ENCODE data around the gene ADM2.

DNA sequence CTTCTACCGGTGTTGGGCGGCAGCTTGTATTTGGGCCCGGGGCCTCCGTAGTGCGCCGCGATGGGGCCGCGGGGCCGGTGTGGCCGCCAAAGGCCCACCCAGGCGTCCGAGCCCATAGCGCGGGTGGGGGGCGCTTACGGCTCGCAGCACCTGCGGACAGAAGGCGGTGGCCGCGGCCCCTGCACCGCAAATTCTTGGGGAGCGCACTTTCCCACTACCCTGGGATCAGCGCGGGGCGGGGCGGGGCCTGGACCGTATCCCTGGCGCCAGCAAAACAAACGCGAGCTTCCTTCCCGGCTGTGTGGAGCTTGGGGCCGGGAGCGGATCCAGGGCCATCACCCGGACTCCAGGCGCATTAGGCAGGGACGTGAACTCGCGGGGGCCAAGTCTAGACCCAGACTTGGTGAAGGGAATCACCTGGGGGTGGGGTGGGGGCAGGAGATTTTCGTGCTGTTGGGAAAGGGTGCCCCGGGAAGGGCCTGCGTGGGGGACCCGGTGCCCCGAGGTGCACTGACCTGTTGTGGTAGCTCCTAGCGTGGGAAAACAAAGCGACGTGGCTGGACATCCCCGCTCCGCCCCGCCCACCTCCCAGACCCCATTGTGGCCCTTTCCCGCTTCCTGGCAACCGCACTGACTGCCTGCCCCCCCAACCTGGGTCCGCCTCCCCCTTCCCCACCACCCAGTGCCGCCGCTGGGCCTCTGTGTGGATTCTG, 50.8 kb downstream of the ADM2 start:
- TF ChIP-seq TARDBP (IDR thresholded peaks at IDR 0.05), result no peak
- no peak for TF ChIP-seq ELF4 (IDR thresholded peaks at IDR 0.05)
- TF ChIP-seq, protein P1, sequence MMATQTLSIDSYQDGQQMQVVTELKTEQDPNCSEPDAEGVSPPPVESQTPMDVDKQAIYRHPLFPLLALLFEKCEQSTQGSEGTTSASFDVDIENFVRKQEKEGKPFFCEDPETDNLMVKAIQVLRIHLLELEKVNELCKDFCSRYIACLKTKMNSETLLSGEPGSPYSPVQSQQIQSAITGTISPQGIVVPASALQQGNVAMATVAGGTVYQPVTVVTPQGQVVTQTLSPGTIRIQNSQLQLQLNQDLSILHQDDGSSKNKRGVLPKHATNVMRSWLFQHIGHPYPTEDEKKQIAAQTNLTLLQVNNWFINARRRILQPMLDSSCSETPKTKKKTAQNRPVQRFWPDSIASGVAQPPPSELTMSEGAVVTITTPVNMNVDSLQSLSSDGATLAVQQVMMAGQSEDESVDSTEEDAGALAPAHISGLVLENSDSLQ (IDR thresholded peaks at IDR 0.05), result no peak
- no peak for TF ChIP-seq FOXM1 (IDR thresholded peaks at IDR 0.05; ENCODE audit: borderline replicate concordance)
- no peak for TF ChIP-seq FOXK2 (IDR thresholded peaks at IDR 0.05)
- TF ChIP-seq NFRKB (IDR thresholded peaks at IDR 0.05), result no peak
- TF ChIP-seq SP1 (IDR thresholded peaks at IDR 0.05), result no peak
- TF ChIP-seq FOXA1 (IDR thresholded peaks at IDR 0.05), result no peak
- no peak for TF ChIP-seq L3MBTL2 (conservative IDR thresholded peaks at IDR 0.05)

Data from HEK293T (cell line).